SK-N-SH (cell line): ENCODE results near the gene ADAM30.

Source experiments
- CTCF ChIP-seq: fragments of 200-600 bp; sonication (generic); IDR thresholded peaks from 2 replicates; pipeline ENCODE4 v1.6.1; 2017; ENCODE audit warnings: antibody characterized with exemption, mild to moderate bottlenecking, moderate library complexity
- EZH2phosphoT487 ChIP-seq: fragments of 200-600 bp; sonication (generic); IDR thresholded peaks from 2 replicates; pipeline ENCODE4 v1.6.1; 2017; ENCODE audit warnings: low read depth, mixed run types, mild to moderate bottlenecking, antibody characterized with exemption, moderate library complexity, borderline replicate concordance
- FOXJ3 ChIP-seq: sonication (generic); formaldehyde crosslinking; IDR thresholded peaks from 2 replicates; pipeline ENCODE4 v1.5.1; 2020; ENCODE audit warnings: mild to moderate bottlenecking, missing genetic modification reagents
- MXI1 ChIP-seq: IDR thresholded peaks from 2 replicates; pipeline ENCODE4 v1.6.1; 2012; ENCODE audit warnings: mild to moderate bottlenecking, low read depth, low read length, improper control_type of control experiment
- POLR2AphosphoS5 ChIP-seq: IDR thresholded peaks from 2 replicates; pipeline ENCODE4 v1.6.1; 2012; ENCODE audit warnings: low read depth, low read length
- RAD21 ChIP-seq: IDR thresholded peaks from 2 replicates; pipeline ENCODE4 v1.6.1; 2012; ENCODE audit warnings: mild to moderate bottlenecking, low read length
- TEAD4 ChIP-seq: IDR thresholded peaks from 2 replicates; pipeline ENCODE4 v1.4.0; 2012; ENCODE audit warnings: mild to moderate bottlenecking, borderline replicate concordance; ENCODE audit not compliant: insufficient read depth

- no peak for TF ChIP-seq EZH2phosphoT487
- no peak for TF ChIP-seq MXI1
- no peak for TF ChIP-seq CTCF
- TF ChIP-seq RAD21 = no peak
- no peak for TF ChIP-seq POLR2AphosphoS5
- no peak for TF ChIP-seq TEAD4
- no peak for TF ChIP-seq FOXJ3 (CRISPR knock-in tag)
Observed at GRCh38 chr1:119929643-119930315, 33.5 kb upstream of the ADAM30 start.
